ENCODE measurements around the gene ITIH1. TPM values are rescaled to one million over a fixed set of nuclear protein-coding genes. Genes with fewer than 3 reads are reported as not detected.

ITIH1 gene
- total RNA-seq, 1 donor from 2014 or later = not detected

- TF ChIP-seq CTCF (conservative IDR thresholded peaks at IDR 0.05; ENCODE audit: low read depth, low read length) = no peak
These were observed 9.8 kb downstream of the ITIH1 start for GRCh38 chr3:52787246-52787645.

GRCh38 chr3:52787672-52788625, 10.6 kb downstream of the ITIH1 start:
- H3K4me3 ChIP-seq (ENCODE audit: low read depth, low read length) = no peak overlapping the region
- DNase-seq (ENCODE audit: low read depth) = no peak
- no peak for TF ChIP-seq CTCF (conservative IDR thresholded peaks at IDR 0.05; ENCODE audit: low read depth, low read length)

More at GRCh38 chr3:52787246-52787645, 9.8 kb downstream of the ITIH1 start:
- H3K4me3 ChIP-seq (ENCODE audit: low read depth, low read length) = no peak overlapping the region
- no peak for DNase-seq (ENCODE audit: low read depth)

GRCh38 chr3:52788890-52789745, 11.7 kb downstream of the ITIH1 start:
- no peak for TF ChIP-seq CTCF (conservative IDR thresholded peaks at IDR 0.05; ENCODE audit: low read depth, low read length)
- DNase-seq (ENCODE audit: low read depth) = no peak
- no peak overlapping the region for H3K4me3 ChIP-seq (ENCODE audit: low read depth, low read length)

GRCh38 chr3:52789746-52790040, 12.3 kb downstream of the ITIH1 start:
- no peak overlapping the region for H3K4me3 ChIP-seq (ENCODE audit: low read depth, low read length)
- no peak for TF ChIP-seq CTCF (conservative IDR thresholded peaks at IDR 0.05; ENCODE audit: low read depth, low read length)
- no peak for DNase-seq (ENCODE audit: low read depth)

GRCh38 chr3:52790337-52790736, 12.9 kb downstream of the ITIH1 start:
- TF ChIP-seq CTCF (conservative IDR thresholded peaks at IDR 0.05; ENCODE audit: low read depth, low read length) = no peak
- no peak for DNase-seq (ENCODE audit: low read depth)
- H3K4me3 ChIP-seq (ENCODE audit: low read depth, low read length) = no peak overlapping the region

- no peak for DNase-seq (ENCODE audit: low read depth)
- H3K4me3 ChIP-seq (ENCODE audit: low read depth, low read length) = no peak overlapping the region
- no peak for TF ChIP-seq CTCF (conservative IDR thresholded peaks at IDR 0.05; ENCODE audit: low read depth, low read length)
These were observed 13.3 kb downstream of the ITIH1 start for GRCh38 chr3:52790741-52791140.
